ENCODE data around the gene SOAT2.

DNA sequence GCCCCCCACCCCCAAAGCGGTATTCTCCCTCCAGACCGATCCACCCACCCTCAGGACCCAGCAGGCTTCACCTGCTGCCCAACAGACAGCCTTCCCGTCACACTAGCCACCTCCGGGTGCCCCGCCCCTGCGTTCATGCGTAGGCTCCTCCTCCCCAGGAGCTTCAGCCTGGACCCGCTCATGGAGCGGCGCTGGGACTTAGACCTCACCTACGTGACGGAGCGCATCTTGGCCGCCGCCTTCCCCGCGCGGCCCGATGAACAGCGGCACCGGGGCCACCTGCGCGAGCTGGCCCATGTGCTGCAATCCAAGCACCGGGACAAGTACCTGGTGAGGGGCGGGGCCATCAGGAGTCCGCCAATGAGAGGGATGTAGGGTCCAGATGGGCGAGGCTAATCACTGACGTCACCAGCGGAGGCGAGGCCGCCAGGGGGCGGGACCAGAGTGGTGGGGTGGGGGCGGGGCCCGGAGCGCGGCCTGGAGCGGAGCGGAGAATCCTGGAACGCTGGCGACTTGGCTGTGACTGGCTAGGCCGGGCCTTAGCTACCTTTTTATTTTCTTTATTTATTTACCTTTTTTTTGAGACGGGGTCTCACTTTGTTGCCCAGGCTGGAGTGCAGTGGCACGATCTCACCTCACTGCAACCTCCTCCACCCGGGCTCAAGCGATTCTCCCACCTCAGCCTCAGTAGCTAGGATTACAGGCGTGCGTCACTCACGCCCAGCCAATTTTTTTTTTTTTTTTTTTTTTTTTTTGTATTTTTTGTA is 49.0 kb upstream of the SOAT2 start:
- TF ChIP-seq, protein P1, sequence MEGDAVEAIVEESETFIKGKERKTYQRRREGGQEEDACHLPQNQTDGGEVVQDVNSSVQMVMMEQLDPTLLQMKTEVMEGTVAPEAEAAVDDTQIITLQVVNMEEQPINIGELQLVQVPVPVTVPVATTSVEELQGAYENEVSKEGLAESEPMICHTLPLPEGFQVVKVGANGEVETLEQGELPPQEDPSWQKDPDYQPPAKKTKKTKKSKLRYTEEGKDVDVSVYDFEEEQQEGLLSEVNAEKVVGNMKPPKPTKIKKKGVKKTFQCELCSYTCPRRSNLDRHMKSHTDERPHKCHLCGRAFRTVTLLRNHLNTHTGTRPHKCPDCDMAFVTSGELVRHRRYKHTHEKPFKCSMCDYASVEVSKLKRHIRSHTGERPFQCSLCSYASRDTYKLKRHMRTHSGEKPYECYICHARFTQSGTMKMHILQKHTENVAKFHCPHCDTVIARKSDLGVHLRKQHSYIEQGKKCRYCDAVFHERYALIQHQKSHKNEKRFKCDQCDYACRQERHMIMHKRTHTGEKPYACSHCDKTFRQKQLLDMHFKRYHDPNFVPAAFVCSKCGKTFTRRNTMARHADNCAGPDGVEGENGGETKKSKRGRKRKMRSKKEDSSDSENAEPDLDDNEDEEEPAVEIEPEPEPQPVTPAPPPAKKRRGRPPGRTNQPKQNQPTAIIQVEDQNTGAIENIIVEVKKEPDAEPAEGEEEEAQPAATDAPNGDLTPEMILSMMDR (optimal IDR thresholded peaks at IDR 0.05 in 1 of 3, IDR thresholded peaks at IDR 0.05 in 1 of 3, conservative IDR thresholded peaks at IDR 0.05 in 1 of 3; ENCODE audit: extremely low read depth in 1 of 3, insufficient read depth in 2 of 3, low read length in 3 of 3): no peak
- TF ChIP-seq EZH2 (IDR thresholded peaks at IDR 0.05; ENCODE audit: low read length): no peak

Data from keratinocyte (primary cell).